Coronary artery (tissue), 2 donors: ENCODE measurements around the gene CYP27B1.
"Not testable (repeated sequence)": the region's sequence is repeated elsewhere in the genome, so short reads cannot be mapped to it uniquely, and the experiment has no call there.

ENCODE experiments used
- DNase-seq: peaks from one replicate; pipeline ENCODE4 v3.0.0-alpha.2; 2017; ENCODE audit warnings: low spot score
- H3K27ac ChIP-seq, 2 donors: fragments of 200-600 bp; sonication (generic); one replicate each; pipeline ENCODE4 v1.5.1; 2016 to 2019
- H3K4me3 ChIP-seq: fragments of 200-600 bp; sonication (generic); 2 replicates; pipeline ENCODE4 v1.5.1; 2016; ENCODE audit warnings: mild to moderate bottlenecking, moderate library complexity
- TF ChIP-seq, protein P1 (sequence below): fragments of 200-600 bp; sonication (generic); IDR thresholded peaks from one replicate; pipeline ENCODE4 v1.5.1; 2019; ENCODE audit warnings: antibody characterized with exemption

The CYP27B1 gene

GRCh38 chr12:57777911-57778310 lies 11.0 kb upstream of the CYP27B1 start:
- H3K4me3 ChIP-seq: no peak overlapping the region
- TF ChIP-seq, protein P1, sequence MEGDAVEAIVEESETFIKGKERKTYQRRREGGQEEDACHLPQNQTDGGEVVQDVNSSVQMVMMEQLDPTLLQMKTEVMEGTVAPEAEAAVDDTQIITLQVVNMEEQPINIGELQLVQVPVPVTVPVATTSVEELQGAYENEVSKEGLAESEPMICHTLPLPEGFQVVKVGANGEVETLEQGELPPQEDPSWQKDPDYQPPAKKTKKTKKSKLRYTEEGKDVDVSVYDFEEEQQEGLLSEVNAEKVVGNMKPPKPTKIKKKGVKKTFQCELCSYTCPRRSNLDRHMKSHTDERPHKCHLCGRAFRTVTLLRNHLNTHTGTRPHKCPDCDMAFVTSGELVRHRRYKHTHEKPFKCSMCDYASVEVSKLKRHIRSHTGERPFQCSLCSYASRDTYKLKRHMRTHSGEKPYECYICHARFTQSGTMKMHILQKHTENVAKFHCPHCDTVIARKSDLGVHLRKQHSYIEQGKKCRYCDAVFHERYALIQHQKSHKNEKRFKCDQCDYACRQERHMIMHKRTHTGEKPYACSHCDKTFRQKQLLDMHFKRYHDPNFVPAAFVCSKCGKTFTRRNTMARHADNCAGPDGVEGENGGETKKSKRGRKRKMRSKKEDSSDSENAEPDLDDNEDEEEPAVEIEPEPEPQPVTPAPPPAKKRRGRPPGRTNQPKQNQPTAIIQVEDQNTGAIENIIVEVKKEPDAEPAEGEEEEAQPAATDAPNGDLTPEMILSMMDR: no peak
- DNase-seq: no peak
- H3K27ac ChIP-seq: no peak overlapping the region

GRCh38 chr12:57777367-57777766 lies 10.5 kb upstream of the CYP27B1 start:
- H3K27ac ChIP-seq: no peak overlapping the region
- no peak for DNase-seq
- TF ChIP-seq, protein P1: no peak
- no peak overlapping the region for H3K4me3 ChIP-seq

- no peak for DNase-seq
- no peak overlapping the region for H3K27ac ChIP-seq
- no peak overlapping the region for H3K4me3 ChIP-seq
- TF ChIP-seq, protein P1: no peak
Measured at GRCh38 chr12:57776247-57776587, 9.3 kb upstream of the CYP27B1 start.

GRCh38 chr12:57775563-57776246 lies 8.8 kb upstream of the CYP27B1 start:
- TF ChIP-seq, protein P1: no peak
- H3K27ac ChIP-seq: no peak overlapping the region
- H3K4me3 ChIP-seq: no peak overlapping the region
- DNase-seq: no peak

DNA sequence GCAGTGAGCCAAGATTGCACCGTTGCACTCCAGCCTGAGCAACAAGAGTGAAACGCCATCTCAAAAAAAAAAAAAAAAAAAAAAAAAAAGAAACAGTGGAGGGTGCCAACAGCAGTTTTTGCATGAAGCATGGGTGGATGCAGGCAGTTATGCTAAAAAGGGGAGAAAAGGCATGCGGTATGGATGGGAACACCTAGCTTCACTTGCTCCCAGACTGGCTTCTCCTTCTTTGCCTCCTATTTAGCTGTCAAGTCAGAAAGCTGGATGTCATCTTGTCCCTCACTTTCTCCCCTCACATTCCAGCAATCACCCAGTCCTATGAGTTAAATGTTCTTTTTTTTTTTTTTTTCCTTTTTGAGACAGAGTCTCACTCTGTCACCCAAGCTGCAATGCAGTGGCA lies 8.2 kb upstream of the CYP27B1 start:
- TF ChIP-seq, protein P1: no peak
- DNase-seq: no peak
- Histone ChIP-seq H3K27ac (no peak overlapping the region), H3K4me3 (no peak overlapping the region)

GRCh38 chr12:57774634-57775033 lies 7.8 kb upstream of the CYP27B1 start:
- not testable (repeated sequence) for H3K27ac ChIP-seq, DNase-seq, H3K4me3 ChIP-seq

GRCh38 chr12:57772429-57773322 lies 5.8 kb upstream of the CYP27B1 start, which contains the start of gene EEF1AKMT3:
TSS of gene EEF1AKMT3 (plus strand) at chr12:57772614. CDS start at chr12:57772725, 111 bp downstream.
- DNase-seq: no peak
- peak within 1 kb of the TSS; percentile 93 for H3K4me3 ChIP-seq
- TF ChIP-seq, protein P1: no peak
- peak within 1 kb of the TSS; percentile 46 to 99 for H3K27ac ChIP-seq
